BLaER1 (cell line): ENCODE data around the gene KMT2A.

Experiments used
- H3K27ac ChIP-seq: shearing (Covaris generic); formaldehyde crosslinking; 2 replicates; pipeline ENCODE4 v1.8.1; 2022
- H3K27me3 ChIP-seq: shearing (Covaris generic); formaldehyde crosslinking; 2 replicates; pipeline ENCODE4 v1.8.1; 2022
- H3K36me3 ChIP-seq: shearing (Covaris generic); formaldehyde crosslinking; 2 replicates; pipeline ENCODE4 v1.8.1; 2022
- H3K4me1 ChIP-seq: shearing (Covaris generic); formaldehyde crosslinking; 2 replicates; pipeline ENCODE4 v1.8.1; 2022
- H3K4me2 ChIP-seq: shearing (Covaris generic); formaldehyde crosslinking; 2 replicates; pipeline ENCODE4 v1.8.1; 2022
- H3K4me3 ChIP-seq: shearing (Covaris generic); formaldehyde crosslinking; 2 replicates; pipeline ENCODE4 v1.8.1; 2022
- H3K9ac ChIP-seq: shearing (Covaris generic); formaldehyde crosslinking; 2 replicates; pipeline ENCODE4 v1.8.1; 2022
- H3K9me3 ChIP-seq: shearing (Covaris generic); formaldehyde crosslinking; 2 replicates; pipeline ENCODE4 v1.8.1; 2022
- H4K20me1 ChIP-seq: shearing (Covaris generic); formaldehyde crosslinking; 2 replicates; pipeline ENCODE4 v1.8.1; 2022
- Cebpa-rat ChIP-seq: shearing (Covaris generic); IDR thresholded peaks from 2 replicates; pipeline ENCODE4 v1.8.1; 2022

Gene KMT2A

GRCh38 chr11:118572061-118572980, 136.0 kb downstream of the KMT2A start, which contains the start of gene ARCN1:
TSS of gene ARCN1 (plus strand) at chr11:118572409. CDS start at chr11:118572548, 139 bp downstream.
- Histone ChIP-seq H3K9ac (peak within 1 kb of the TSS; percentile 96), H3K4me2 (peak within 1 kb of the TSS; percentile 78), H4K20me1 (peaks cover 47% of the 10 kb centered on the region), H3K36me3 (peaks cover 15% of the 10 kb centered on the region), H3K27ac (peak within 1 kb of the TSS; percentile 93), H3K9me3 (no peaks in the 10 kb centered on the region), H3K4me1 (peaks cover 31% of the 10 kb centered on the region), H3K27me3 (no peaks in the 10 kb centered on the region), H3K4me3 (peak within 1 kb of the TSS; percentile 90)
- no peak for TF ChIP-seq Cebpa-rat

- Histone ChIP-seq H3K36me3 (peaks cover 22% of the 10 kb centered on the region), H3K4me1 (peaks cover 31% of the 10 kb centered on the region), H3K27me3 (no peaks in the 10 kb centered on the region), H3K9ac (peak overlapping the region; percentile 96), H3K9me3 (no peaks in the 10 kb centered on the region), H4K20me1 (peaks cover 54% of the 10 kb centered on the region), H3K4me2 (peak overlapping the region; percentile 78), H3K27ac (peak overlapping the region; percentile 93), H3K4me3 (peak overlapping the region; percentile 90)
- TF ChIP-seq Cebpa-rat, result no peak
Observed at GRCh38 chr11:118572981-118573550, 136.8 kb downstream of the KMT2A start.

- no peak for TF ChIP-seq Cebpa-rat
- Histone ChIP-seq H3K27ac (no peak overlapping the region), H3K9ac (no peak overlapping the region), H3K27me3 (no peaks in the 10 kb centered on the region), H3K4me2 (peak overlapping the region; percentile 78), H3K9me3 (no peaks in the 10 kb centered on the region), H3K36me3 (peaks cover 28% of the 10 kb centered on the region), H3K4me1 (peaks cover 31% of the 10 kb centered on the region), H4K20me1 (peaks cover 70% of the 10 kb centered on the region), H3K4me3 (no peak overlapping the region)
Observed at GRCh38 chr11:118574636-118575035, 138.3 kb downstream of the KMT2A start.
